Measurements from ENCODE around the gene PLAAT2.
"Not testable (repeated sequence)": the region's sequence is repeated elsewhere in the genome, so short reads cannot be mapped to it uniquely, and the experiment has no call there.

Gene PLAAT2

DNA sequence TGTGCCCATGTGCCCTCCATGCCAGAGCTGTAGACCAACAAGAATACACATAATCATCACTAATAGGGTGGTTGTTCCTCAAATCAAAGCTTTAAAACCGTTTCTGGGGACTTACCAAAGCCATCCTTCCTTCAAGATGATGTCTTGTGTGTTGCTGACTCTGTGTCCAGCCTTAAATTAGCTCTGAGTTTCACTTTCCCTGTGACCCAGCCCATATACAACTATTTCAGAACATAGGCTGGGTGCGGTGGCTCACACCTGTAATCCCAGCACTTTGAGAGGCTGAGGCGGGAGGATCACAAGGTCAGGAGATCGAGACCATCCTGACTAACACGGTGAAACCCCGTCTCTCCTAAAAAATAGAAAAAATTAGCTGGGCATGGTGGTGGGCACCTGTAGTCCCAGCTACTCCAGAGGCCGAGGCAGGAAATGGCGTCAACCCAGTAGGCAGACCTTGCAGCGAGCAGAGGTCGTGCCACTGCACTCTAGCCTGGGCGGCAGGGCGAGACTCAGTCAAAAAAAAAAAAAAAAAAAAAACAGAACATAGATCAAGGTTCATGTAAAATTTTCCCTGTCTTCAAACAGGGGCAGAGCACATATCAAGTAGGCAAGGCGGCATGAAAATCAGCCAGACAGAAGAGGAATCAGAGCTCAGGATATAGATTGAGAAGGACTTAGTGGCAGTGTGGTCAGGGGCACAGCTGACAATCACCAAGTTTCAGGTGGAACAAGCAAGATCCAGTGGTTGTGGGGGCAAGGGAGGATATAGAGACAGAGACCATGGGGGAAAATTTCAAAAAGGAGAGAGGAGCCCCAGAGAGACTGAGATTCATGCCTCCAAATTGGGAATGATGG is at the start of gene PLAAT2:
PLAAT2 (minus strand) TSS at position 179 of the 855 bp plus-strand sequence; CDS start at position 124, 55 bp downstream.
- DNase-seq: no peak

- DNase-seq: no peak
Measured at GRCh38 chr11:63612181-63612580, 49.0 kb upstream of the PLAAT2 start.

- no peak for DNase-seq
Measured at GRCh38 chr11:63611395-63611747, 48.2 kb upstream of the PLAAT2 start.

- peak; percentile 47 to 82 (median 78) for DNase-seq
Measured at GRCh38 chr11:63610604-63611394, 47.6 kb upstream of the PLAAT2 start.

DNA sequence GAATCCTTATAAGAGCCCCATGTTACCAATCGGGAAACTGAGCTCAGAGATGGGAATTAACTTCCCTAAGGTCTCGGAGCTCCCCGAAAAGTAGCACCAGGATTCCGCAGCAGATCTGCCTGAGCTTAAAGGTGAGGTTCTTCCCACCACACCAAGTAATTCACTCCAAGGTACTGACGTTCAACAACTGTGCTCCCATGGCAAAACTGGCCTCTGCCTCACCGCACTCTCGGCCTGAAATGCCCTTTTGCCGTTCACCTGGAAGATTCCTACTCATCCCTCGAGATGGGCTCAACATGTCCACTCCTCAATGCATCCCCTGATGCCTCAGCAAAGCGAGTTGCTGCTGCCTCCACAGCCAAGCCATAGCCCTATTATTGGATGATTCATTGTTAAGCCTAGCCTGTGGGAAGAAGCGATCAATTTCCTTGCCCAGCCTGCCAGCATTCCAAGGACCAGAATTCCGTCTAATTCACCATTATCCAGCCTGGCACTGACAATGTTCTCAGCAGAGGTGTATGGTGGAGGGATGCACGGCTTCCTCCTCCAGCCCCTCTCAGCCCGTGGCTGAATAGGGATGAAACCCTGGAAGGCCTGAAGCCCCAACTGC is 46.9 kb upstream of the PLAAT2 start:
- no peak for DNase-seq

DNA sequence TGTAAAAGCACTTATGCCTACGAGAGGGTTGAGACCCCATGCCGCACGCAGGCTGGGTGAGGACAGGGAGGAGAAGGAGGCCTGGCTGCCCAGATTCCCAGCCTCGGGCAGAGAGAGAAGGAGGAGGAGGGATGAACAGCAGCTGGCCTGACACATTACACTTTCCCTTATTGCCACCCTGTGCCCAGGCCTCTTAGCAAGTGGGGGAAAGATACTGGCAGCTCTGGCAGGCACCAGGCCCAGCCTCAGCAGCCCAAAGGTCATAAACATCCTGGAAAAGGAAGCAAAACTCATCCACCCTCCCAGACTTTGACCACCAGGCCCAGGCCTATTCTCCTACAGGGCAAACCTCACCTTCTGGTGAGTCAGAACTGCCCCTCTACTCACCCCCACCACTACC is 46.4 kb upstream of the PLAAT2 start:
- peak in 1 of 3 experiments; percentile 13 for DNase-seq

DNA sequence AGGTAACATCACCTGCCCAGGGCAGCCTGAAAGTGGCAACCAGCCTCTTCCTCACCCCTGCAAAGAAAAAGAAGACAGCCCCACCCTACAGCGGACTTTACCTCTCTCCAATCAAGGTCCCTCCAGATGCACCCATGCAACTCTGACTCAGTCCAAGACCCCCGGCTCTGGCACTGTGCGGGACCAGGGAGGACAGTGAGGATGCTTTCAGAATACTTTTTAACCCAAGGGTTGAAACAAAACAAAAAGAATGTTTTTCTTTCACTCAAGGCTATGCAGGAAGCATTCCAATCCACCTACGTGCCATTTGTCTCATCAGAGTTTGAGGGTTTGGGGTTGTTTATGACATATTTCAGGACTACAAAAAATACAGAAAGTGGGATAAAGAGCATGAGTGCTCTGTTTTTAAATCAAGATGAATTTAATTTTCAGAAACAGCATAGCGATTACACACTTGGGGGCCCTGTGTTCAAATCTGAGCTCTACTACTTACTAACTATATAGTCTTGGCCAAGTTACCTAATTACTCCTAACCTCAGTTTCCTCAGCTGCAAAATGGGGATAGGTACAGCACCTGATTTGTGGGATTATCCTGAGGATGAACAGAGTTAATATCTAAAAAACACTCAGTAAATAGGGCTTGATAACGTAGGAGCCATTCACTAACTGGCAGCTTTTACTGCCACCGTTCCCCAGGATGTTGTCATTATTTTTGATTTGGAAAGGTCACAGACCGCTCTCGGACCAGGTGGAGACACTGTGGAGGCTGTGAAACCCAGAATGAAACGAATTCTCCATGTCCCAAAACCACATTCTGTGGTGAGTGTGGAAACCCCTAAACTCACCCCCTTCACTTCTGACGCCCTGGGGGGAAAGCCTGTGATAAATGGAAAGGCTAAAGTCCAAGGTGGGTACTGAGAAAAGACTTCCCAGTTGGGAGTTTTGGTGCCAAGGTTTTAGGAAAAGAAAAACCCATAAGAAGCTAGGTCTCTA is 45.5 kb upstream of the PLAAT2 start:
- no peak for DNase-seq

DNA sequence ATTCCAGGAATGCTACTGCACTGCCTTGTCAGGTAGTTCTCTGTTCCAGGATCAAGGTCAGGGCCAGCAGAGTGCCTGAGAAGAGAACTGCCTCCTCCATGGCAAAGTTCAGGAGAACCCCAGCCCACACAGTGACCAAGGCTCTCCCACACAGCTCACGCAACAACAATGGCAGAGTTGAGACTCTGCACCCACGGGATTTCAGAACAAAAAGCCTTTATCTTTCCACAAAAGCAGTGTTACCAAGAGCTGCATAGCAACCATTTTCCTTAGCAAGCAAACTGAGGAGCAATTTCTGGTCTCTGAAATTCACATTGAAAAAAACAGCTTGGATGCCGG is 40.0 kb upstream of the PLAAT2 start:
- DNase-seq: peak in 1 of 3 experiments; percentile 23

GRCh38 chr11:63602290-63603179 is 39.4 kb upstream of the PLAAT2 start:
- not testable (repeated sequence) for DNase-seq

DNA sequence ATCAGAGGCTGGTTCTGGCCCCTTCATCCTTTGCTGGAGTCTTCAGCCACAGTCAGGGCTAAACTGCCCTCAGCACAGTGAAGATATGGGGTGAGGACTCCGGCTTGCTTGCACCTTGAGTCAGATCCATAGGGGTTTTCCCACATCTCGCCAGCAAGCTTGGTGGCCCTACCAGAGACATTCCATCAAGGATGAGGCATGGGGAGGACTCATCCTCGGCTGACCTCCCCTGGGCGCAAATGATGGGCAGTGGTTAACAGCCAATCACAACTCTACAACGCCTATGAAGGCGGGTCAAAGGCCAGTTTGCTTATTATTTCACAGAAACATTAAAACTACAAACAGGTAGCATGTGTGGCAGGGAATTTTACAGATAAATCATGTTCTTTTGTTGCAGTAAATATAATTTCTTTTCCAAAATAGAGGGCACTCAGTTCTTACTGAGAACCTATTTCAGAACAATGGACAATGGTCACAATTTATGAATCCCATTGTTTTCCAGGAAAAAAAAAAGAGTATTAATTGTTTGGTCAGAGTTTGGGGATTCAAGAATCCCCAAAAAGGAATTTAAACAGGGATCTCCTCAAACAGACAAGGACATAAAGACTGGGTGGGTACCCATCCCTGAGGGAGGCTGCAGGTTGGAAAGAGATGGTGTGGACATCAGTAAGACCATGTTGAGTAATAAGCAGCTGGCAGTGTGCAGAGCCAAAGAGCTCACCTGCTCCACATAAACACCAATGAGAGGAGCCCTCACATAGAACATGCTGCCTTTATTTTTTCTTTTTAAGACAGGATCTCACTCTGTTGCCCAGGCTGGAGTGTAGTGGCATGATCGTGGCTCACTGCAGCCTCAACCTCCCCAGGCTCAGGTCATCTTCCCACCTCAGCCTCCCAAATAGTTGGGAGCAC is 36.3 kb upstream of the PLAAT2 start:
- DNase-seq: no peak

DNA sequence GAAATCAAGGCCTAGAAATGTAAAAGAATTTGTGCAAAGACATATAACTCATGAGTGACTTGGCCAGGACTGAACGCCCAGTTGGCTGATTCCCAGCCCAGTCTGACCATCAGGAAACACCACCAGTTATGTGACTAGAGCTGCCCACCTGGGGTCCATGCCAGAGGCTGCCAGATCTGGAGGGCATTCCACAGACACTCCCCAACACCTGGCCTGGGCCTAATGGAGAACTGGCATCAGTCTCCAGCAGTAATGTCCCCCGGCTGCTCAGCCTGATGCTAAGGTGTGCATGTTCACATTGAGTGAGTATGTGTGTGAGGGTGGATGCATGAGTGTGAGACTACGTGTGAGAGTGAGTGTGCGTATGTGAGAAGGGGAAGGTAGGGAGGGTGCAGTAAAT is 35.4 kb upstream of the PLAAT2 start:
- DNase-seq: no peak

- no peak for DNase-seq
Measured at GRCh38 chr11:63595296-63595695, 32.1 kb upstream of the PLAAT2 start.

DNA sequence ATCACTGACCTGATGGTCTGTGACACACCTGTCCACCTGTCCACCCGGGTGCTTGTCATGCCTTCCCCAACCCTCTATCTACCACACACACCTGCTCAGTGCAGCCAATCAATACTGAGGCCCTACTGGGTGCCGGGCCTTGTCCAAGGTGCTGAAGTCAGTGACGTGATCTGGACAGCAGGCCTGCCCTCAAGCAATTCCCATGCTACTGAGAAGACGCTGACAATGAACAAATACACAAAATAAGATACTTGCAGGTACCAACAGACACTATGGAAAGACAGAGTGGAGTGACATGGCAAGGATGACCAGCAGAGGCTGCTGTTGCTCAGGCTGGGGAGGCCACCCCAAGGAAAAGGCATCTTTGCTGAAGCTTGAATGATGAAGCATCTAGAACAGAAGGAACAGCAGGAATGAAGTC is 29.8 kb upstream of the PLAAT2 start:
- peak in 2 of 3 experiments; percentile 18 to 46 for DNase-seq

DNA sequence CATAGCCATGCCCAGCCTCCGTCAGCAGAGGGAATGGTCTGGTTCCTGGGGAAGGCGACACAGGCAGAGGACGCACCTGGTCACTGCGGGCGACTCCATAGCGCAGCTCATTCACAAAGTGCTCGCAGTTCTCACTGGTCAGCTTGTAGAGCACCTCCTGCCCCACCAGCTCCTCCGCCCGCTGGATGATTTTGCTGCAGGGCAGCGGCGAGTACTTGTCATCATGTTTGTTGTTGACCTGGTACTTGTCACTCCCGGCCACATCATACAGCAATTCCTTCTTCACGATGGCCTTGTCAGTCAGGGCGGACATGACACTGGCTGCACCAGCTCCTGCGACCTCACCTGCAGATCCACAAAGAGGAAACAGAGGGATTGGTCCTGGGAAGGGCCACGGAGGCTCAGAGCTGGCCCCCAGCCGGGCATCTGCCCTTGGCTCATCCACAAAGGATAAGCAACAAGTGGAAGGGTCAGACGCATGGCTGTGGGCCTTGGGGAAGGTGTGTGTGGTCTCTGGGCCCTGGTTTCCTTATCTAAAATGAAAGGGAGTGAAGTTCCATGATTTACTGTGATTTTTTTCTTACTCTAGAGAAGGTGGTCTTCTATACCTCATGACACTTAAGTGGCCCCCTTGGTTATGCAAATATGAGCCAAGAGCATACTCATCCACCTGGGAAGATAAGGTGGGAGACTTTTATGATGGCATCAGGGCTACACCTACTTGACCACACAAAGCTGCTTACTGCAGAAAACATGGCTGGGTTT is 27.0 kb upstream of the PLAAT2 start:
- DNase-seq: no peak

GRCh38 chr11:63589000-63589399 is 25.8 kb upstream of the PLAAT2 start:
- DNase-seq: no peak

- DNase-seq: no peak
Measured at GRCh38 chr11:63586451-63587166, 23.4 kb upstream of the PLAAT2 start.

- no peak for DNase-seq
Measured at GRCh38 chr11:63583357-63583677, 20.1 kb upstream of the PLAAT2 start.

DNA sequence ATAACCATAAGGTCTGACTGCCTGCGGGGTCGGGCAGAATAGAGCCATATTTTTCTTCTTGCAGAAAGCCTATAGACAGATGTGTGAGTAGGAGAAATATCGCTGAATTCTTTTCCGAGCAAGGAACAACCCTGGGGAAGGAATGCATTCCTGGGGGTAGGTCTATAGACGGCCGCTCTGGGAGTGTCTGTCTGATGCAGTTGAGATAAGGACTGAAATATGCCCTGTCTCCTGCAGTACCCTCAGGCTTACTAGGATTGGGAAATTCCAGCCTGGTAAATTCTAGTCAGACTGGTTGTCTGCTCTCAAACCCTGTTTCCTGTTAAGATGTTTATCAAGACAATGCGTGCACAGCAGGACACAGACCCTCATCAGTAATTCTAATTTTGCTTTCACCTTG is 18.0 kb upstream of the PLAAT2 start:
- DNase-seq: not testable (repeated sequence)

DNA sequence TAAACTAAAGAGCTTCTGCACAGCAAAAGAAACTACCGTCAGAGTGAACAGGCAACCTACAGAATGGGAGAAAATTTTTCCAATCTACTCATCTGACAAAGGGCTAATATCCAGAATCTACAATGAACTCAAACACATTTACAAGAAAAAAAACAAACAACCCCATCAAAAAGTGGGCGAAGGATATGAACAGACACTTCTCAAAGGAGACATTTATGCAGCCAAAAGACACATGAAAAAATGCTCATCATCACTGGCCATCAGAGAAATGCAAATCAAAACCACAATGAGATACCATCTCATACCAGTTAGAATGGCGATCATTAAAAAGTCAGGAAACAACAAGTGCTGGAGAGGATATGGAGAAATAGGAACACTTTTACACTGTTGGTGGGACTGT is 15.7 kb upstream of the PLAAT2 start:
- DNase-seq: not testable (repeated sequence)
